22Rv1 (cell line): ENCODE results near the gene WDR55.

Source experiments
- CTCF ChIP-seq: fragments of 450-650 bp; IDR thresholded peaks from 2 replicates; pipeline ENCODE4 v1.5.1; 2017; ENCODE audit warnings: mild to moderate bottlenecking
- ZFX ChIP-seq: fragments of 450-650 bp; IDR thresholded peaks from 2 replicates; pipeline ENCODE4 v1.6.1; 2017; ENCODE audit warnings: antibody characterized with exemption, borderline replicate concordance

GRCh38 chr5:140674211-140674610 lies 9.5 kb downstream of the WDR55 start:
- TF ChIP-seq CTCF (no peak), ZFX (no peak)
